ENCODE measurements around the gene COX7C.

COX7C gene

GRCh38 chr5:86665984-86666760 is 48.4 kb downstream of the COX7C start:
- no peak for DNase-seq

GRCh38 chr5:86666981-86667380 is 49.2 kb downstream of the COX7C start:
- DNase-seq = no peak

Data from activated T-cell treated with anti-CD3 and anti-CD28 coated beads for 4 hours (primary cell).